Fibroblast of lung (primary cell): Measurements from ENCODE around the gene OTOP2.

Source experiments
- EZH2 ChIP-seq: IDR thresholded peaks from 2 replicates; pipeline ENCODE4 v1.5.1; 2012; ENCODE audit warnings: low read length, control low read depth, mild to moderate bottlenecking; ENCODE audit errors: missing control alignments
- TF ChIP-seq, protein P1 (sequence below), 2 donors: IDR thresholded peaks in 1 of 2; conservative IDR thresholded peaks in 1 of 2; 1 replicate in 1 of 2; 2 replicates in 1 of 2; pipeline ENCODE4 v1.5.1; 2011 to 2012; ENCODE audit warnings: low read length in 2 of 2, control low read depth in 1 of 2, inconsistent platforms in 1 of 2, low read depth in 1 of 2, mild to moderate bottlenecking in 1 of 2

DNA sequence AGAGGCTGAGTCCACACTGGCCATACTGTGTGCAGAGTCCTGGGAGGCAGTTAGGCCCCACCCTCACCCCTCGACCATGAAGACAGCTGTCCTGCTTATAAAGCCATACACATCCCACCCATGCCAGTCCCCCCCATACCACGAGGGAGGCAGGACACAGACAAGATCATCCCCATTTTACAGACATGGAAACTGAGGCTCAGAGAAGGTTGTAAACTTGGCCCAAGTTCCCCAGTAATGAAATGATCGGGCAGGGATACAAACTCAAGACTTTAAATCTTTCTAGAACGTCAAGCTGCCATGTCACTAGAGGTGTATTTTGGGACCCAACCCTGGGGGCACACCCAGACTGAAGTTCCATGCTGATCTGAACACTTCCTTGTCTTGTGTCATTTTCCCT, 32.0 kb downstream of the OTOP2 start:
- TF ChIP-seq, protein P1, sequence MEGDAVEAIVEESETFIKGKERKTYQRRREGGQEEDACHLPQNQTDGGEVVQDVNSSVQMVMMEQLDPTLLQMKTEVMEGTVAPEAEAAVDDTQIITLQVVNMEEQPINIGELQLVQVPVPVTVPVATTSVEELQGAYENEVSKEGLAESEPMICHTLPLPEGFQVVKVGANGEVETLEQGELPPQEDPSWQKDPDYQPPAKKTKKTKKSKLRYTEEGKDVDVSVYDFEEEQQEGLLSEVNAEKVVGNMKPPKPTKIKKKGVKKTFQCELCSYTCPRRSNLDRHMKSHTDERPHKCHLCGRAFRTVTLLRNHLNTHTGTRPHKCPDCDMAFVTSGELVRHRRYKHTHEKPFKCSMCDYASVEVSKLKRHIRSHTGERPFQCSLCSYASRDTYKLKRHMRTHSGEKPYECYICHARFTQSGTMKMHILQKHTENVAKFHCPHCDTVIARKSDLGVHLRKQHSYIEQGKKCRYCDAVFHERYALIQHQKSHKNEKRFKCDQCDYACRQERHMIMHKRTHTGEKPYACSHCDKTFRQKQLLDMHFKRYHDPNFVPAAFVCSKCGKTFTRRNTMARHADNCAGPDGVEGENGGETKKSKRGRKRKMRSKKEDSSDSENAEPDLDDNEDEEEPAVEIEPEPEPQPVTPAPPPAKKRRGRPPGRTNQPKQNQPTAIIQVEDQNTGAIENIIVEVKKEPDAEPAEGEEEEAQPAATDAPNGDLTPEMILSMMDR (conservative IDR thresholded peaks at IDR 0.05 in 1 of 2, IDR thresholded peaks at IDR 0.05 in 1 of 2; ENCODE audit: low read depth in 1 of 2, low read length in 2 of 2) = no peak
- no peak for TF ChIP-seq EZH2
